K562 (cell line): ENCODE results near the gene POFUT2. TPM values are rescaled to one million over a fixed set of nuclear protein-coding genes. Genes with fewer than 3 reads are reported as not detected.

Source experiments
- ARID4B ChIP-seq: sonication (generic); formaldehyde crosslinking; IDR thresholded peaks from 2 replicates; pipeline ENCODE4 v1.8.0; 2022; ENCODE audit warnings: mild to moderate bottlenecking, missing genetic modification reagents
- CHD1 ChIP-seq: fragments of 200-600 bp; sonication (generic); IDR thresholded peaks from one replicate; pipeline ENCODE4 v1.6.1; 2012; ENCODE audit warnings: mild to moderate bottlenecking, moderate library complexity, low read length, inconsistent platforms
- ETS1 ChIP-seq: conservative IDR thresholded peaks from 2 replicates; pipeline ENCODE4 v1.6.1; 2011; ENCODE audit warnings: low read depth, mild to moderate bottlenecking, low read length; ENCODE audit not compliant: control insufficient read depth
- EZH2 ChIP-seq: IDR thresholded peaks from 2 replicates; pipeline ENCODE4 v1.6.1; 2012; ENCODE audit warnings: low read depth, mild to moderate bottlenecking, inconsistent platforms, low read length, borderline replicate concordance
- HDAC6 ChIP-seq: IDR thresholded peaks from 2 replicates; pipeline ENCODE4 v1.6.1; 2012; ENCODE audit warnings: low read depth, mild to moderate bottlenecking, control low read depth, inconsistent platforms, low read length, moderate library complexity
- LCOR ChIP-seq: sonication (generic); formaldehyde crosslinking; IDR thresholded peaks from 2 replicates; pipeline ENCODE4 v1.8.0; 2022; ENCODE audit warnings: mild to moderate bottlenecking, missing genetic modification reagents
- NR2C1 ChIP-seq, 2 experiments: fragments of 450-650 bp; IDR thresholded peaks; 2 replicates each; pipeline ENCODE4 v1.6.1; 2017; ENCODE audit warnings: mild to moderate bottlenecking in 2 of 2, antibody characterized with exemption in 1 of 2, inconsistent platforms in 1 of 2, missing compliant biosample characterization in 1 of 2, missing genetic modification characterization in 1 of 2
- PHB ChIP-seq: fragments of 250-450 bp; sonication (Bioruptor Pico); IDR thresholded peaks from 2 replicates; pipeline ENCODE4 v1.5.0; 2021
- POLR2G ChIP-seq: fragments of 200-400 bp; formaldehyde crosslinking; IDR thresholded peaks from 2 replicates; pipeline ENCODE4 v1.6.1; 2017; ENCODE audit warnings: low read depth, mild to moderate bottlenecking, antibody characterized with exemption, low read length, moderate library complexity
- STAT5B ChIP-seq: fragments of 250-450 bp; sonication (Bioruptor Pico); IDR thresholded peaks from 2 replicates; pipeline ENCODE4 v1.8.0; 2021; ENCODE audit warnings: mild to moderate bottlenecking, inconsistent platforms
- TAF7 ChIP-seq: fragments of 450-650 bp; IDR thresholded peaks from 2 replicates; pipeline ENCODE4 v1.6.1; 2016; ENCODE audit warnings: missing genetic modification characterization, missing compliant biosample characterization
- TCF3 ChIP-seq: sonication (generic); formaldehyde crosslinking; IDR thresholded peaks from 2 replicates; pipeline ENCODE4 v1.4.0; 2020; ENCODE audit warnings: mild to moderate bottlenecking, missing genetic modification reagents
- UBTF ChIP-seq, 2 experiments: IDR thresholded peaks; 2 replicates each; pipeline ENCODE4 v1.6.1; 2012; ENCODE audit warnings: improper control_type of control experiment in 2 of 2, low read depth in 2 of 2, low read length in 2 of 2, borderline replicate concordance in 1 of 2
- ZC3H11A ChIP-seq: IDR thresholded peaks from 2 replicates; pipeline ENCODE4 v1.6.1; 2012; ENCODE audit warnings: low read depth, low read length, improper control_type of control experiment
- ZNF217 ChIP-seq: sonication (generic); formaldehyde crosslinking; IDR thresholded peaks from 2 replicates; pipeline ENCODE4 v1.8.0; 2022; ENCODE audit warnings: mild to moderate bottlenecking, missing genetic modification reagents
- ZNF263 ChIP-seq: sonication (generic); formaldehyde crosslinking; IDR thresholded peaks from 2 replicates; pipeline ENCODE4 v1.8.0; 2022; ENCODE audit warnings: mild to moderate bottlenecking, missing genetic modification reagents, borderline replicate concordance
- ZNF740 ChIP-seq, 3 experiments: fragments of 200-800 bp in 1 of 3; sonication (Bioruptor generic) in 1 of 3; sonication (generic) in 1 of 3; formaldehyde crosslinking in 1 of 3; IDR thresholded peaks; 2 replicates each; pipeline versions ENCODE4 v1.6.1 to v1.8.0; 2016 to 2022; ENCODE audit warnings: mild to moderate bottlenecking in 2 of 3, missing compliant biosample characterization in 2 of 3, missing genetic modification characterization in 2 of 3, missing genetic modification reagents in 1 of 3
- polyA plus RNA-seq, 8 experiments: library from polyadenylated mRNA; depleted of rRNA in 4 of 8; stranded (reverse) in 5 of 8; unstranded in 3 of 8; fragments of >200 nt; fragmentation: Nextera tagmentation in 2 of 8; fragmentation: Illumina TruSeq in 1 of 8; extraction: Ambion mirVana in 2 of 8; extraction: Trizol in 1 of 8; gene quantifications; 2 replicates each; pipeline versions ENCODE4 v1.2.1 to v1.2.3, GENCODE V29; 2011 to 2014; ENCODE audit warnings: inconsistent platforms in 1 of 8, missing spikeins in 1 of 8
- total RNA-seq, 7 experiments: library from RNA; depleted of rRNA in 6 of 7; stranded (reverse); fragments of >200 nt in 6 of 7; fragmentation: Illumina TruSeq in 2 of 7; extraction: Trizol in 2 of 7; gene quantifications; 2 replicates each; pipeline versions ENCODE4 v1.2.1 to v1.2.3, GENCODE V29; 2011 to 2021; ENCODE audit warnings: low replicate concordance in 1 of 7

Gene POFUT2
- total and polyA plus RNA-seq, 9 of the 15 experiments (the other 6 are each of a cell fraction or from before 2014, with no cell fraction given): 1.1 to 24.2 (median 11.0) TPM

- no peak for TF ChIP-seq LCOR (CRISPR knock-in tag)
- TF ChIP-seq ZNF740 (CRISPR knock-in tag; IDR thresholded peaks at IDR 0.05): no peak
- no peak for TF ChIP-seq ZNF740 (tag; IDR thresholded peaks at IDR 0.05)
- TF ChIP-seq PHB (CRISPR knock-in tag): 0 out of 2 replicates have a peak, but pooled peaks have one; percentile 23
- TF ChIP-seq TAF7 (tag): no peak
- no peak for TF ChIP-seq TCF3
- peak; percentile 23; the same call in 1 of the 2 replicates for TF ChIP-seq ARID4B (CRISPR knock-in tag)
- TF ChIP-seq ZNF263 (CRISPR knock-in tag): 0 out of 2 replicates have a peak, but pooled peaks have one; percentile 25
- TF ChIP-seq ZNF217 (CRISPR knock-in tag): no peak
- no peak for TF ChIP-seq NR2C1 (IDR thresholded peaks at IDR 0.05)
- TF ChIP-seq NR2C1 (tag; IDR thresholded peaks at IDR 0.05): no peak
- no peak for TF ChIP-seq CHD1
- TF ChIP-seq ETS1: no peak
- TF ChIP-seq HDAC6: no peak
- no peak for TF ChIP-seq UBTF (IDR thresholded peaks at IDR 0.05; ENCODE audit: borderline replicate concordance in 1 of 2, low read depth in 2 of 2, low read length in 2 of 2)
- peak; percentile 38; the same call in 1 of the 2 replicates for TF ChIP-seq POLR2G
- TF ChIP-seq STAT5B (CRISPR knock-in tag): no peak
- no peak for TF ChIP-seq EZH2
- no peak for TF ChIP-seq ZC3H11A
Measured at GRCh38 chr21:45256021-45256911, 31.4 kb downstream of the POFUT2 start (continued).
